OCI-LY7 (cell line): Measurements from ENCODE around the gene SPCS3.

Source experiments
- EZH2phosphoT487 ChIP-seq: fragments of 200-600 bp; sonication (generic); IDR thresholded peaks from 2 replicates; pipeline ENCODE4 v1.6.1; 2018; ENCODE audit warnings: low read depth, borderline replicate concordance, mild to moderate bottlenecking, mixed run types, antibody characterized with exemption, low read length, moderate library complexity, mixed read lengths
- TF ChIP-seq, protein P1 (sequence below): fragments of 200-600 bp; sonication (generic); conservative IDR thresholded peaks from 2 replicates; pipeline ENCODE4 v1.5.1; 2014; ENCODE audit warnings: mild to moderate bottlenecking, antibody characterized with exemption, low read length, moderate library complexity, mixed read lengths

DNA sequence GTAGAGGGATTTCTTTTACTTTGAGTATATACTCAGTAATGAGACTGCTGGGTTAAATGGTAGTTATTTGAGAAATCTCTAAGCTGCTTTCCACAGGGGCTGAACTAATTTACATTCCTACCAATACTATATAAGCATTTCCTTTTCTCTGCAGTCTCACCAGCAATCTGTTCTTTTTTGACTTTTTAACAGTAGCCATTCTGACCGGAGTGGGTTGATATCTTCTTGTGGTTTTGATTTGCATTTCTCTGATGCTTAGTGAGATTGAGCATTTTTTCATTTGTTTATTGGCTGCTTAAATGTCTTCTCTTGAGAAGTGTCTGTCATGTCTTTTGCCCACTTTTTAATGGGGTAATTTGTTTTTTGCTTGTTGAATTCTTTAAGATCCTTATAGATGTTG, 43.3 kb downstream of the SPCS3 start:
- TF ChIP-seq, protein P1, sequence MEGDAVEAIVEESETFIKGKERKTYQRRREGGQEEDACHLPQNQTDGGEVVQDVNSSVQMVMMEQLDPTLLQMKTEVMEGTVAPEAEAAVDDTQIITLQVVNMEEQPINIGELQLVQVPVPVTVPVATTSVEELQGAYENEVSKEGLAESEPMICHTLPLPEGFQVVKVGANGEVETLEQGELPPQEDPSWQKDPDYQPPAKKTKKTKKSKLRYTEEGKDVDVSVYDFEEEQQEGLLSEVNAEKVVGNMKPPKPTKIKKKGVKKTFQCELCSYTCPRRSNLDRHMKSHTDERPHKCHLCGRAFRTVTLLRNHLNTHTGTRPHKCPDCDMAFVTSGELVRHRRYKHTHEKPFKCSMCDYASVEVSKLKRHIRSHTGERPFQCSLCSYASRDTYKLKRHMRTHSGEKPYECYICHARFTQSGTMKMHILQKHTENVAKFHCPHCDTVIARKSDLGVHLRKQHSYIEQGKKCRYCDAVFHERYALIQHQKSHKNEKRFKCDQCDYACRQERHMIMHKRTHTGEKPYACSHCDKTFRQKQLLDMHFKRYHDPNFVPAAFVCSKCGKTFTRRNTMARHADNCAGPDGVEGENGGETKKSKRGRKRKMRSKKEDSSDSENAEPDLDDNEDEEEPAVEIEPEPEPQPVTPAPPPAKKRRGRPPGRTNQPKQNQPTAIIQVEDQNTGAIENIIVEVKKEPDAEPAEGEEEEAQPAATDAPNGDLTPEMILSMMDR = no peak
- TF ChIP-seq EZH2phosphoT487 = no peak
